Gastrocnemius medialis (tissue), 4 donors: ENCODE measurements around the gene RPS27L.

ENCODE experiments used
- CTCF ChIP-seq, 5 experiments: fragments of 450-650 bp in 3 of 5; fragments of 200-600 bp in 2 of 5; sonication (generic) in 2 of 5; IDR thresholded peaks in 4 of 5; conservative IDR thresholded peaks in 1 of 5; 1 replicate in 4 of 5; 2 replicates in 1 of 5; pipeline ENCODE4 v1.5.1; 2016 to 2019; ENCODE audit warnings: antibody characterized with exemption in 5 of 5, mild to moderate bottlenecking in 3 of 5, moderate library complexity in 3 of 5
- POLR2A ChIP-seq, 2 donors: fragments of 450-650 bp; IDR thresholded peaks; one replicate each; pipeline ENCODE4 v1.6.1; 2017; ENCODE audit warnings: antibody characterized with exemption in 2 of 2, mild to moderate bottlenecking in 2 of 2, moderate library complexity in 2 of 2

- no peak for TF ChIP-seq CTCF (IDR thresholded peaks at IDR 0.05 in 4 of 5, conservative IDR thresholded peaks at IDR 0.05 in 1 of 5)
- TF ChIP-seq POLR2A (IDR thresholded peaks at IDR 0.05) = no peak
Observed at GRCh38 chr15:63180746-63181145, 23.5 kb upstream of the RPS27L start.
